K562 (cell line): ENCODE data around the gene MLLT1. TPM values are rescaled to one million over a fixed set of nuclear protein-coding genes. Genes with fewer than 3 reads are reported as not detected.

ENCODE experiments used
- BCOR ChIP-seq: fragments of 450-650 bp; IDR thresholded peaks from 2 replicates; pipeline ENCODE4 v1.6.1; 2016
- CXXC5 ChIP-seq: fragments of 250-450 bp; sonication (Bioruptor Pico); IDR thresholded peaks from 2 replicates; pipeline ENCODE4 v1.8.0; 2022; ENCODE audit warnings: inconsistent platforms, mild to moderate bottlenecking, moderate library complexity
- FOXK2 ChIP-seq, 2 experiments: fragments of 450-650 bp; IDR thresholded peaks in 1 of 2; conservative IDR thresholded peaks in 1 of 2; 2 replicates each; pipeline ENCODE4 v1.6.1; 2016; ENCODE audit warnings: low read depth in 2 of 2, mild to moderate bottlenecking in 1 of 2
- L3MBTL2 ChIP-seq: fragments of 450-650 bp; IDR thresholded peaks from 2 replicates; pipeline ENCODE4 v1.6.1; 2016; ENCODE audit warnings: mild to moderate bottlenecking, moderate library complexity
- NRF1 ChIP-seq, 2 experiments: fragments of 450-650 bp; IDR thresholded peaks in 1 of 2; conservative IDR thresholded peaks in 1 of 2; 2 replicates each; pipeline ENCODE4 v1.6.1; 2014; ENCODE audit warnings: mild to moderate bottlenecking in 2 of 2
- SMARCA5 ChIP-seq: fragments of 450-650 bp; IDR thresholded peaks from 2 replicates; pipeline ENCODE4 v1.6.1; 2016
- ZNF24 ChIP-seq: fragments of 450-650 bp; IDR thresholded peaks from 2 replicates; pipeline ENCODE4 v1.6.1; 2016
- polyA plus RNA-seq, 8 experiments: library from polyadenylated mRNA; depleted of rRNA in 4 of 8; stranded (reverse) in 5 of 8; unstranded in 3 of 8; fragments of >200 nt; fragmentation: Nextera tagmentation in 2 of 8; fragmentation: Illumina TruSeq in 1 of 8; extraction: Ambion mirVana in 2 of 8; extraction: Trizol in 1 of 8; gene quantifications; 2 replicates each; pipeline versions ENCODE4 v1.2.1 to v1.2.3, GENCODE V29; 2011 to 2014; ENCODE audit warnings: inconsistent platforms in 1 of 8, missing spikeins in 1 of 8
- total RNA-seq, 7 experiments: library from RNA; depleted of rRNA in 6 of 7; stranded (reverse); fragments of >200 nt in 6 of 7; fragmentation: Illumina TruSeq in 2 of 7; extraction: Trizol in 2 of 7; gene quantifications; 2 replicates each; pipeline versions ENCODE4 v1.2.1 to v1.2.3, GENCODE V29; 2011 to 2021; ENCODE audit warnings: low replicate concordance in 1 of 7
- TF ChIP-seq, protein P1 (sequence below), 2 experiments: IDR thresholded peaks in 1 of 2; conservative IDR thresholded peaks in 1 of 2; 2 replicates each; pipeline ENCODE4 v1.6.1; 2016; ENCODE audit warnings: low read depth in 2 of 2, mild to moderate bottlenecking in 1 of 2, missing compliant biosample characterization in 1 of 2, missing genetic modification characterization in 1 of 2, moderate library complexity in 1 of 2
- TF ChIP-seq, protein P2 (sequence below): fragments of 450-650 bp; IDR thresholded peaks from 2 replicates; pipeline ENCODE4 v1.6.1; 2016; ENCODE audit warnings: borderline replicate concordance
- TF ChIP-seq, protein P3 (sequence below), 2 experiments: fragments of 450-650 bp in 1 of 2; sonication (generic) in 1 of 2; formaldehyde crosslinking in 1 of 2; IDR thresholded peaks; 2 replicates each; pipeline versions ENCODE4 v1.7.1 to v1.9.0; 2016 to 2022; ENCODE audit warnings: inconsistent platforms in 1 of 2, mild to moderate bottlenecking in 1 of 2, missing genetic modification reagents in 1 of 2
- TF ChIP-seq, protein P4 (sequence below): sonication (generic); formaldehyde crosslinking; IDR thresholded peaks from 2 replicates; pipeline ENCODE4 v1.5.0; 2020; ENCODE audit warnings: missing genetic modification reagents

The MLLT1 gene
- total and polyA plus RNA-seq, 9 of the 15 experiments (the other 6 are each of a cell fraction or from before 2014, with no cell fraction given) = 0.23 to 63.5 (median 15.4) TPM

DNA sequence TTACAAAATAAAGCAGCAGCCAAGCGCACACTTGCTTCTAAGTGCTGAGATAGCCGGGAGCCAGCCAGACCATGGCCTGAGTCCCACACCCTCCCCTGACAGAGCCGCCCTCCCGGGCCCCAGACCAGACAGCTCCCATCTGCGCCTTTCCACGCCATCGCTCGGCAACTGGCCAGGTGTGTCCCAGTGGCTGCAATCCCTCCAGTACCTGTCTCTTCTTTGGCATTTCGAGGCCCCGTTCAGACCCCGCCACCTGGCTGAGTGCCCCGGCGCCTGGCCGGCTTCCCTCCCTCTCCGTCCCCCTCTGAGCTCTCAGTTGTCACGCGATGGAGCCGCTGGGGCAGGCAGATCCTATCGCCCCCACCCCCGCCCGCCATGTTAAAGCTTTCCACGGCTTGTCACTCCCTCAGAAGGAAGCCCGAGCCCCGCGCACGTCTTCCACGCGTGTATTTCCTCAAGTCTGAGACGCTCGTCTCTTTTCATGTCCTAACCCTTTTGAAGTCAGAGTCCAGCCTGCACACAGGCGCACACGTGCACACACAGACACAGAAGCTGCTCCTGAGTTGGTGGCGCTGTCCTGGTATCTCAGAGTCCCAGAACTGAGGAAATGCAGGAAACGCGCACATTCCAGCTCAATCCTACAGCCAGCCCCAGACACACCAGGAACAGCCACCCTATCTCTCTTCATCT, 7.9 kb downstream of the MLLT1 start (continued):
- TF ChIP-seq, protein P1, sequence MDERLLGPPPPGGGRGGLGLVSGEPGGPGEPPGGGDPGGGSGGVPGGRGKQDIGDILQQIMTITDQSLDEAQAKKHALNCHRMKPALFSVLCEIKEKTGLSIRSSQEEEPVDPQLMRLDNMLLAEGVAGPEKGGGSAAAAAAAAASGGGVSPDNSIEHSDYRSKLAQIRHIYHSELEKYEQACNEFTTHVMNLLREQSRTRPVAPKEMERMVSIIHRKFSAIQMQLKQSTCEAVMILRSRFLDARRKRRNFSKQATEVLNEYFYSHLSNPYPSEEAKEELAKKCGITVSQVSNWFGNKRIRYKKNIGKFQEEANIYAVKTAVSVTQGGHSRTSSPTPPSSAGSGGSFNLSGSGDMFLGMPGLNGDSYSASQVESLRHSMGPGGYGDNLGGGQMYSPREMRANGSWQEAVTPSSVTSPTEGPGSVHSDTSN (CRISPR knock-in tag; IDR thresholded peaks at IDR 0.05; ENCODE audit: low read depth) = no peak
- TF ChIP-seq, protein P1 (tag; conservative IDR thresholded peaks at IDR 0.05; ENCODE audit: low read depth) = no peak
- TF ChIP-seq, protein P2, sequence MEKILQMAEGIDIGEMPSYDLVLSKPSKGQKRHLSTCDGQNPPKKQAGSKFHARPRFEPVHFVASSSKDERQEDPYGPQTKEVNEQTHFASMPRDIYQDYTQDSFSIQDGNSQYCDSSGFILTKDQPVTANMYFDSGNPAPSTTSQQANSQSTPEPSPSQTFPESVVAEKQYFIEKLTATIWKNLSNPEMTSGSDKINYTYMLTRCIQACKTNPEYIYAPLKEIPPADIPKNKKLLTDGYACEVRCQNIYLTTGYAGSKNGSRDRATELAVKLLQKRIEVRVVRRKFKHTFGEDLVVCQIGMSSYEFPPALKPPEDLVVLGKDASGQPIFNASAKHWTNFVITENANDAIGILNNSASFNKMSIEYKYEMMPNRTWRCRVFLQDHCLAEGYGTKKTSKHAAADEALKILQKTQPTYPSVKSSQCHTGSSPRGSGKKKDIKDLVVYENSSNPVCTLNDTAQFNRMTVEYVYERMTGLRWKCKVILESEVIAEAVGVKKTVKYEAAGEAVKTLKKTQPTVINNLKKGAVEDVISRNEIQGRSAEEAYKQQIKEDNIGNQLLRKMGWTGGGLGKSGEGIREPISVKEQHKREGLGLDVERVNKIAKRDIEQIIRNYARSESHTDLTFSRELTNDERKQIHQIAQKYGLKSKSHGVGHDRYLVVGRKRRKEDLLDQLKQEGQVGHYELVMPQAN = peak; percentile 89
- TF ChIP-seq CXXC5 (CRISPR knock-in tag) = peak; percentile 38; the same call in 1 of the 2 replicates
- TF ChIP-seq, protein P3, sequence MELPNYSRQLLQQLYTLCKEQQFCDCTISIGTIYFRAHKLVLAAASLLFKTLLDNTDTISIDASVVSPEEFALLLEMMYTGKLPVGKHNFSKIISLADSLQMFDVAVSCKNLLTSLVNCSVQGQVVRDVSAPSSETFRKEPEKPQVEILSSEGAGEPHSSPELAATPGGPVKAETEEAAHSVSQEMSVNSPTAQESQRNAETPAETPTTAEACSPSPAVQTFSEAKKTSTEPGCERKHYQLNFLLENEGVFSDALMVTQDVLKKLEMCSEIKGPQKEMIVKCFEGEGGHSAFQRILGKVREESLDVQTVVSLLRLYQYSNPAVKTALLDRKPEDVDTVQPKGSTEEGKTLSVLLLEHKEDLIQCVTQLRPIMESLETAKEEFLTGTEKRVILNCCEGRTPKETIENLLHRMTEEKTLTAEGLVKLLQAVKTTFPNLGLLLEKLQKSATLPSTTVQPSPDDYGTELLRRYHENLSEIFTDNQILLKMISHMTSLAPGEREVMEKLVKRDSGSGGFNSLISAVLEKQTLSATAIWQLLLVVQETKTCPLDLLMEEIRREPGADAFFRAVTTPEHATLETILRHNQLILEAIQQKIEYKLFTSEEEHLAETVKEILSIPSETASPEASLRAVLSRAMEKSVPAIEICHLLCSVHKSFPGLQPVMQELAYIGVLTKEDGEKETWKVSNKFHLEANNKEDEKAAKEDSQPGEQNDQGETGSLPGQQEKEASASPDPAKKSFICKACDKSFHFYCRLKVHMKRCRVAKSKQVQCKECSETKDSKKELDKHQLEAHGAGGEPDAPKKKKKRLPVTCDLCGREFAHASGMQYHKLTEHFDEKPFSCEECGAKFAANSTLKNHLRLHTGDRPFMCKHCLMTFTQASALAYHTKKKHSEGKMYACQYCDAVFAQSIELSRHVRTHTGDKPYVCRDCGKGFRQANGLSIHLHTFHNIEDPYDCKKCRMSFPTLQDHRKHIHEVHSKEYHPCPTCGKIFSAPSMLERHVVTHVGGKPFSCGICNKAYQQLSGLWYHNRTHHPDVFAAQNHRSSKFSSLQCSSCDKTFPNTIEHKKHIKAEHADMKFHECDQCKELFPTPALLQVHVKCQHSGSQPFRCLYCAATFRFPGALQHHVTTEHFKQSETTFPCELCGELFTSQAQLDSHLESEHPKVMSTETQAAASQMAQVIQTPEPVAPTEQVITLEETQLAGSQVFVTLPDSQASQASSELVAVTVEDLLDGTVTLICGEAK (IDR thresholded peaks at IDR 0.05) = no peak
- TF ChIP-seq, protein P3 (CRISPR knock-in tag; IDR thresholded peaks at IDR 0.05) = no peak
- TF ChIP-seq, protein P4, sequence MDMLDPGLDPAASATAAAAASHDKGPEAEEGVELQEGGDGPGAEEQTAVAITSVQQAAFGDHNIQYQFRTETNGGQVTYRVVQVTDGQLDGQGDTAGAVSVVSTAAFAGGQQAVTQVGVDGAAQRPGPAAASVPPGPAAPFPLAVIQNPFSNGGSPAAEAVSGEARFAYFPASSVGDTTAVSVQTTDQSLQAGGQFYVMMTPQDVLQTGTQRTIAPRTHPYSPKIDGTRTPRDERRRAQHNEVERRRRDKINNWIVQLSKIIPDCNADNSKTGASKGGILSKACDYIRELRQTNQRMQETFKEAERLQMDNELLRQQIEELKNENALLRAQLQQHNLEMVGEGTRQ (CRISPR knock-in tag) = no peak
- peak in 1 of 2 experiments; percentile 36; a peak in 1 of 4 replicates for TF ChIP-seq FOXK2 (conservative IDR thresholded peaks at IDR 0.05 in 1 of 2, IDR thresholded peaks at IDR 0.05 in 1 of 2; ENCODE audit: low read depth in 2 of 2)
- TF ChIP-seq SMARCA5 = no peak
- TF ChIP-seq L3MBTL2 = peak; percentile 59
- TF ChIP-seq BCOR = 0 out of 2 replicates have a peak, but pooled peaks have one; percentile 38
- TF ChIP-seq NRF1 (conservative IDR thresholded peaks at IDR 0.05 in 1 of 2, IDR thresholded peaks at IDR 0.05 in 1 of 2) = peak; percentile 53 to 63
- TF ChIP-seq ZNF24 = no peak
